ENCODE measurements around the gene IL21R.

The IL21R gene

GRCh38 chr16:27458987-27459688, 57.2 kb downstream of the IL21R start:
- Mint-ChIP-seq H3K4me1 (peaks cover 26 to 41% of the 10 kb centered on the region in 2 donors), H3K4me3 (no peak overlapping the region), H3K36me3 (peaks cover 26 to 30% of the 10 kb centered on the region in 2 donors), H3K27ac (no peak overlapping the region), H3K27me3 (no peaks in the 10 kb centered on the region), H3K9me3 (no peaks in the 10 kb centered on the region)
- ATAC-seq (replicated peaks) (no peak), DNase-seq (no peak)

DNA sequence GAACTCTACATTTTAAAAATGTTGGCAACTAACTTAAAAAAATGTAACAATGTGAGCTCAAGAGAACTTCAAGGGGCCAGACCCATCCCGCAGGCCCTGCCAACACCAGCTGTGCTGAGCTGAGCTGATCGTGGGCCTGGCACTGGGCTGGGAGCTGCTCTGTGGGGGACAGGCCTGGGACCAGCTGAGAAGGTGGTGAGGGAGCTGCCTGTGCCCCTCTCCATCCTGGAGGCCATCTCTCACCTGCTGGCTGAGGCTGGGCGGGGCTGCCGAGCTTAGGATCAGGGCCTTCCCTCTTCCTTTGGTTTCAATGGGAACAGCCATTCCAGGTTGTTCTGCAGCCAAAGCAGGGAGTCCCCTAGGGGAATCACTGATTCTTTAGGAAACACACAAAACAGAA, 58.2 kb downstream of the IL21R start:
- H3K36me3 Mint-ChIP-seq = peaks cover 29 to 36% of the 10 kb centered on the region in 2 donors
- ATAC-seq (replicated peaks) (no peak), DNase-seq (no peak)
- no peak overlapping the region for H3K4me3 Mint-ChIP-seq
- no peak overlapping the region for H3K27ac Mint-ChIP-seq
- no peaks in the 10 kb centered on the region for H3K27me3 Mint-ChIP-seq
- H3K9me3 Mint-ChIP-seq = no peaks in the 10 kb centered on the region
- peaks cover 18 to 30% of the 10 kb centered on the region in 2 donors for H3K4me1 Mint-ChIP-seq

- no peak overlapping the region for H3K27ac Mint-ChIP-seq
- H3K27me3 Mint-ChIP-seq = no peaks in the 10 kb centered on the region
- ATAC-seq (replicated peaks) (no peak), DNase-seq (no peak)
- peaks cover 12 to 23% of the 10 kb centered on the region in 2 donors for H3K4me1 Mint-ChIP-seq
- H3K36me3 Mint-ChIP-seq = peaks cover 32 to 41% of the 10 kb centered on the region in 2 donors
- no peaks in the 10 kb centered on the region for H3K9me3 Mint-ChIP-seq
- H3K4me3 Mint-ChIP-seq = no peak overlapping the region
Observed at GRCh38 chr16:27460663-27461482, 58.9 kb downstream of the IL21R start.

DNA sequence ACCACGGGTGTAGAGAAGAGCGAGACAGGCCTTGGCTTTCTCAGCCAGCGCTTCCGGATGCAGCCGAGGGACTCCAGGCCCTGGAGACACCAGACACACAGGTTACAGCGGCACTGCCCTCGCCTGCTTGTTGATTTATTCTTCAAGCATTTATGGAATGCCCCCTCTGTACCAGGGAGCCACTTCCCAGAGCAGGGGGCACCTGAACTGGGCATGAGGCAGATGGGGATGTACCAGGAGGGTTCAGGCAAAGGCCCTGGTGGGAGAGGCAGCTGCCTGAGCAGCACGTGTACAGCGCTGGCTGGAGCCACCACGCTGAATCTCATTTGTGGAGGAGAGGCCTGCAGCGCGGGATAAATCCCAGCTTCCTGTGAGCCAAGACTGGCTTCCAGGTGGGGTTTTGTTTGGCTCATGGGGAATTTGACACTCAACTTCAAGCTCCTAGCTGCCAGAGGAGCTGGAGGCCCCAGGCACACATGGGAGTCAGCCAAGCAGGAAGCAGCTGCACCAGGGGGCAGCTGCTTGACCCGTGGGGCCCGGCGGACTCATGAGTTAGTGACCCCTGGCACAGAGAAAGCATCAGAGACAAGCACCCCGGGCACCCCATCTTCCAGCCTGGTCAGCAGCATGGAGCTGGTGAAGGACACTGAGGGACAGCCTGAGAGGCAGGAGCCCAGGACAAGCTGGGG, 59.7 kb downstream of the IL21R start:
- Mint-ChIP-seq H3K4me3 (no peak overlapping the region), H3K36me3 (peaks cover 37 to 48% of the 10 kb centered on the region in 2 donors), H3K27me3 (no peaks in the 10 kb centered on the region), H3K4me1 (peaks cover 7 to 16% of the 10 kb centered on the region in 2 donors), H3K27ac (no peak overlapping the region), H3K9me3 (no peaks in the 10 kb centered on the region)
- DNase-seq = no peak
- no peak for ATAC-seq (replicated peaks)

DNA sequence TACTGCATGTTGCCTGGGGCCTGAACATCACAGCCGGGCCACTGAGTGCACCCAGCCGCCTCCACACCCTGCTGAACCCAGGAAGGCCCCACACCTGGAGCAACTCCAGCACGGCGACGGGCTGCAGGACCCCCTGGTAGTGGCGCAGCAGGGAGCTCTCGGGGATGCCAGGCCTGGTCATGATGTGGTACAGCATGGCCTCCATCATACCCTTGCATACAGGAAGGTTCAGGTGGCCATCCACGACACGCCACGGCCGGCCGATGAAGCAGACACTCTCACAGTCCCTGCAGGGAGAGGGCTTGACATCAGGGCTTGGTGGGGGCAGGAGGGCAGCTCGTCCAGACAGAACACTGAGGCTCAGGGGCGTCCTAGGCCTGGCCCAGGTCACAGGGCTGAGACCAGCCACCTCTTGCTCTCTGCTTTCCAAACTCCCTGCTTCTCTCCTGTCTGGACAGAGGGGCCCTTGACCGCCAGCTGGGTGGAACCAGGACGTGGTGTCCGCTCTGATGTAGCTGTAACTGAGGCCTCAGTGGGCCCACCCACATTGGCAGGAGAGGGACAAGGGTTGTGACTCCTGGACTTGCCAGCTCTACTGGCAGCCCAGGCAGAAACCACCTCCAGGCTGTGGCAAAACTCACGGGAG, 60.3 kb downstream of the IL21R start:
- Mint-ChIP-seq H3K27me3 (no peaks in the 10 kb centered on the region), H3K36me3 (peaks cover 38 to 46% of the 10 kb centered on the region in 2 donors), H3K27ac (no peak overlapping the region), H3K4me1 (peaks cover under 1 to 9% of the 10 kb centered on the region in 2 donors), H3K9me3 (no peaks in the 10 kb centered on the region), H3K4me3 (no peak overlapping the region)
- no peak for DNase-seq
- no peak for ATAC-seq (replicated peaks)

DNA sequence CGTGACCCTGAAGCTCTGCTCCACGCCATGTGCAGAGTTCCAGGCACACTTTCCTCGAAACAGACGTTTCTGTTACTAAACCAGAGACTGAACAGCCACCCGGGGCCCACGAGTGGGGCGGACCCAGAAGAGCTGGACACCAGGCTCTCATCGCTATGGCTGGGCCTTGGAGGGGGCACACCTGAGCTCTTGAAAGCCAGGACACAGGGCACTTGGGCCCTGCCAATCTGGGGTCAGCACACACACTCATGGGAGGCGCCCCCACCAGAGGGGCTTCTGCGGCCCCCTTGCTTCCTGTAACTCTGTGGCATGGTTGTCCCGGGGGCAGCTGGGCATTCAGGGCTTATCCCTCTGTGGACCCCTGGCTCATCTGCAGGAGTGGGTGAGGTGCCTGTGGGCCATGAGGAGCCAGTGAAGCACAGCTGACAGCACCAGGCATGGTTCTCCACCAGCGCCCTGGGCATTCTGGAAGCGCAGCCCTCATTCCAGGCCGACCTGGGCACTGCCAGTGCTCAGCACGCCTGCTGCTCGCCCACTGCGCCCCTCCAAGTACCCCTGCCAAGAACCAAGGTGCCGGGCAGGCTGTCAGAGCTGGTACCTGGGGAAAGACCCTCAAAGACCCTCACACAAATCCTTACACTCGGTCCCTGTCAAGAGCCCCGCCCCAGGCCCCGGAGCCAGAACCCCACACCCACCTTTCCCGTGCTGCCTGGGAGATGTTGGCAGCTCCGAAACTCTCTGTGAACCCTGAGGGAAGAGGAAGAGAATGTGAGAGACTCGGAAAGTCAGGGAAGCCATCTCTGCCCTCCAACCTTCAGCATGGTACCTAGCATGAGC, 61.1 kb downstream of the IL21R start:
- DNase-seq (no peak), ATAC-seq (replicated peaks) (no peak)
- Mint-ChIP-seq H3K27ac (no peak overlapping the region), H3K4me3 (no peak overlapping the region), H3K36me3 (peaks cover 45 to 53% of the 10 kb centered on the region in 2 donors), H3K4me1 (peaks cover 0 to 4% of the 10 kb centered on the region in 2 donors), H3K27me3 (no peaks in the 10 kb centered on the region), H3K9me3 (no peaks in the 10 kb centered on the region)

DNA sequence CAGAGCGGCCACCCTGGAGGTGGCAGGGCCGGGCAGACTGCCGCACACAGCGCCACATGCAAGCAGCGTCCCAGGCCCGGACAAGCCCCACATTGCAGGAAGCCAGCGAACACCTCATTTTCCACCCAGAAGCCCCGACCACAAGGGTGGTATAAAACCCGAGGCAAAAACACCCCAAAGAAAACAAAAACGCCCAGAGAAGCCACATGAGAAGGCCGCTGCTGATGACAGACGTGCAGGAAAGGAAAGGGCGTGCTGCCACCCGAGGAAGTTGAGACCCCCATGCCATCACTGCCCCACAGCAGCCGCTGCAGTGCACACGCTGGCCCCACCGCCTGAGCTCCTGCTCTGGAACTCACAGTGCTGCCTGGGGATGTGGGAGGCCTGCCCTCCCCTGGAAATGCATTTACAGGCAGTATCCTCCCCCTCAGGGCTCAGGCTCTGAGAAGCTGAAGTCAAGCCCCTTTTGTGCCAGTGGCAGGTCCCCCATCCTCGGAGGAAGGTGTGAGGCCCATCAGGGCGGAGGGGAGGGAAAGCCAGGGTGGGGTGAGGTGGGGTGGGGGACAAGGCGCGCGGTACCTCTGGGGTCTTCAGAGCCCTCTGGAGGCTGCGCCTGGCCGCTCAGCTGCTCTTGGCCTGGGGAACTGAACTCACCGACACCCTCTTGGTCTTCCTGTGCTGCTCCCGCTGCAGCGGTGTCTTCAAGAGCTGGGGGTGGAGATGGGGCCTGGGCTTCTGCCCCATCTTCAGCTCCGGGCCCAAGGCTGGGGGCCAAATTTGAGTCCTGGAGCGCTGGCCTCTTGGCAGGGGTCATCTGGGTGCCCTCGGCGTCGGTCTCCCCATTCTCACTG, 62.0 kb downstream of the IL21R start:
- H3K4me1 Mint-ChIP-seq = no peaks in the 10 kb centered on the region
- H3K4me3 Mint-ChIP-seq = no peak overlapping the region
- no peak for DNase-seq

GRCh38 chr16:27464626-27465482, 62.9 kb downstream of the IL21R start:
- DNase-seq (no peak), ATAC-seq (replicated peaks) (no peak)
- peaks cover 51 to 60% of the 10 kb centered on the region in 2 donors for H3K36me3 Mint-ChIP-seq
- H3K4me1 Mint-ChIP-seq = no peaks in the 10 kb centered on the region
- H3K27ac Mint-ChIP-seq = no peak overlapping the region
- no peak overlapping the region for H3K4me3 Mint-ChIP-seq
- no peaks in the 10 kb centered on the region for H3K27me3 Mint-ChIP-seq
- H3K9me3 Mint-ChIP-seq = no peaks in the 10 kb centered on the region

More for the DNA sequence above, 62.0 kb downstream of the IL21R start:
- no peak for ATAC-seq (replicated peaks)
- no peak overlapping the region for H3K27ac Mint-ChIP-seq
- H3K9me3 Mint-ChIP-seq = no peaks in the 10 kb centered on the region
- H3K27me3 Mint-ChIP-seq = no peaks in the 10 kb centered on the region
- peaks cover 48 to 59% of the 10 kb centered on the region in 2 donors for H3K36me3 Mint-ChIP-seq

GRCh38 chr16:27465483-27465879, 63.5 kb downstream of the IL21R start:
- Mint-ChIP-seq H3K36me3 (peaks cover 57 to 65% of the 10 kb centered on the region in 2 donors), H3K4me1 (no peaks in the 10 kb centered on the region), H3K27ac (no peak overlapping the region), H3K9me3 (no peaks in the 10 kb centered on the region), H3K27me3 (no peaks in the 10 kb centered on the region), H3K4me3 (no peak overlapping the region)
- no peak for DNase-seq
- ATAC-seq (replicated peaks) = no peak

GRCh38 chr16:27468941-27469531, 67.1 kb downstream of the IL21R start:
- Mint-ChIP-seq H3K4me3 (no peak overlapping the region), H3K36me3 (peaks cover 70 to 85% of the 10 kb centered on the region in 2 donors), H3K9me3 (no peaks in the 10 kb centered on the region), H3K27me3 (no peaks in the 10 kb centered on the region), H3K27ac (no peak overlapping the region), H3K4me1 (peaks cover 9 to 12% of the 10 kb centered on the region in 2 donors)
- ATAC-seq (replicated peaks) (no peak), DNase-seq (no peak)

GRCh38 chr16:27470567-27471431, 68.8 kb downstream of the IL21R start:
- Mint-ChIP-seq H3K27me3 (no peaks in the 10 kb centered on the region), H3K27ac (no peak overlapping the region), H3K36me3 (peaks cover 77 to 88% of the 10 kb centered on the region in 2 donors), H3K9me3 (no peaks in the 10 kb centered on the region), H3K4me1 (peaks cover 10 to 12% of the 10 kb centered on the region in 2 donors), H3K4me3 (no peak overlapping the region)
- ATAC-seq (replicated peaks) = no peak
- DNase-seq = no peak

Measured in stimulated activated naive B cell treated with anti-CD40 and anti-IgM and Interleukin-4, amounts not matched to agents 10 μg/mL and 1 μg/mL and 100 μg/mL, for 72 hours (primary cell).